HG02610 (cell line): Measurements from ENCODE around the gene PLXNB3.
"Not testable (repeated sequence)": the region's sequence is repeated elsewhere in the genome, so short reads cannot be mapped to it uniquely, and the experiment has no call there.

Source experiments
- ATAC-seq: cut with Tn5 transposase; IDR thresholded peaks from one replicate; pipeline ENCODE4 v1.9.1; 2021; ENCODE audit warnings: mild to moderate bottlenecking, moderate library complexity; ENCODE audit not compliant: unreplicated experiment

PLXNB3 gene

GRCh38 chrX:153732401-153732800, 31.6 kb upstream of the PLXNB3 start:
- no peak for ATAC-seq

- ATAC-seq, result no peak
These were observed 30.3 kb upstream of the PLXNB3 start for GRCh38 chrX:153733651-153734240.

GRCh38 chrX:153734871-153735270, 29.2 kb upstream of the PLXNB3 start:
- no peak for ATAC-seq

GRCh38 chrX:153735274-153735673, 28.8 kb upstream of the PLXNB3 start:
- ATAC-seq, result no peak

GRCh38 chrX:153736071-153736820, 27.8 kb upstream of the PLXNB3 start:
- no peak for ATAC-seq

GRCh38 chrX:153736871-153737441, 27.1 kb upstream of the PLXNB3 start:
- ATAC-seq, result no peak

- ATAC-seq, result no peak
These were observed 25.9 kb upstream of the PLXNB3 start for GRCh38 chrX:153738056-153738605.

- ATAC-seq, result no peak
These were observed 24.1 kb upstream of the PLXNB3 start for GRCh38 chrX:153739754-153740486.

- no peak for ATAC-seq
These were observed 23.3 kb upstream of the PLXNB3 start for GRCh38 chrX:153740631-153741222.

- ATAC-seq, result no peak
These were observed 22.6 kb upstream of the PLXNB3 start for GRCh38 chrX:153741446-153741845.

- ATAC-seq, result not testable (repeated sequence)
These were observed 21.9 kb upstream of the PLXNB3 start for GRCh38 chrX:153742111-153742510.

- not testable (repeated sequence) for ATAC-seq
These were observed 21.1 kb upstream of the PLXNB3 start for GRCh38 chrX:153742796-153743467.

GRCh38 chrX:153743468-153744209, 20.4 kb upstream of the PLXNB3 start:
- not testable (repeated sequence) for ATAC-seq

- ATAC-seq, result no peak
These were observed 19.6 kb upstream of the PLXNB3 start for GRCh38 chrX:153744210-153745066.

- not testable (repeated sequence) for ATAC-seq
These were observed 19.0 kb upstream of the PLXNB3 start for GRCh38 chrX:153745067-153745433.

GRCh38 chrX:153746359-153746758, 17.7 kb upstream of the PLXNB3 start:
- no peak for ATAC-seq

- ATAC-seq, result not testable (repeated sequence)
These were observed 17.1 kb upstream of the PLXNB3 start for GRCh38 chrX:153746991-153747390.

GRCh38 chrX:153749017-153749416, 15.0 kb upstream of the PLXNB3 start:
- ATAC-seq, result not testable (repeated sequence)
